PFSK-1 (cell line): ENCODE measurements around the gene BRF1.

Experiments
- FOXP2 ChIP-seq: optimal IDR thresholded peaks from 2 replicates; pipeline ENCODE3; 2011; ENCODE audit warnings: borderline replicate concordance, control low read depth, inconsistent platforms; ENCODE audit not compliant: insufficient read depth; ENCODE audit errors: extremely low read length, extremely low read depth
- POLR2AphosphoS5 ChIP-seq: IDR thresholded peaks from 2 replicates; pipeline ENCODE4 v1.6.1; 2012; ENCODE audit warnings: low read depth, mild to moderate bottlenecking, control low read depth, low read length, moderate library complexity
- TAF1 ChIP-seq: IDR thresholded peaks from 2 replicates; pipeline ENCODE4 v1.6.1; 2012; ENCODE audit warnings: low read length, control low read depth, borderline replicate concordance; ENCODE audit not compliant: insufficient read depth
- TF ChIP-seq, protein P1 (sequence below), 2 experiments: IDR thresholded peaks; 2 replicates each; pipeline versions ENCODE4 v1.6.1 to v1.8.0; 2011 to 2012; ENCODE audit warnings: low read depth in 2 of 2, low read length in 2 of 2, control low read depth in 1 of 2, inconsistent platforms in 1 of 2, mild to moderate bottlenecking in 1 of 2, moderate library complexity in 1 of 2; ENCODE audit not compliant: insufficient read depth in 1 of 2

DNA sequence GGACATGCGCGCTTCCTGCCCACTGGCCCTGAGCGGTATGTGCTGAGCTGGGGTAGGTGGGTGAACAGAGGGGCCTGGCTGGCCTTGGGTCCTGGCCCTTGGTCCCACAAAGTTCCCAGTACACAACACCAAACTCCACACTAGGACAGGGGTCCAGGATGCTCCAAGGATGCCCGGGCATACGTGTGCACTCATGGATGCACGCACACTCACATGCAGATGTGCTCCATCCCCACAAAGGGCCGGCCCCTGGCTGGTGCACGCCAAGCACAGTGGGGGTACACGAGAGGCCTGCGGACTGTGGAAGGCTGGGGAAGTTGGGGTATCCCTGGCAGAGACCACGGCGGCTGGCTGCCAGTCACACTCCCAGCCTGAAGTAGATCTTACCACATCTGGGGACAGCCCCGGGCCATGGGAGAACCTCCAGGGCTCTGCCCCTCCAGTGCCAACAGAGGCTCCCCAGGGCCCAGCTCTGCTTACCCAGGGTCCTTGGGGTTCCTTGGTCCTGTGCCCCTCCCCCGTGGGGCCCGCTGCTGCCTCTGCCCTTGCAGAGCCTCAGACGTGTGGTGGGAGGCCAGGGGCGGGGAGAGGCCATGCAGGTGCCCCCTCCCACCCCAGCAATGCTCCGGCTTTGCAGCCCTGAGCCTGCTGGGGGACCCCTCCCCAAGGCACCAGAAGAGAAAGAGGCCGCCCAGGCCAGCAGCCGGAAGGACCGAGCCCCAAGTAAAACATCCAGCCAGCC, 95.7 kb downstream of the BRF1 start:
- TF ChIP-seq TAF1 (no peak), POLR2AphosphoS5 (no peak), FOXP2 (no peak)
- TF ChIP-seq, protein P1, sequence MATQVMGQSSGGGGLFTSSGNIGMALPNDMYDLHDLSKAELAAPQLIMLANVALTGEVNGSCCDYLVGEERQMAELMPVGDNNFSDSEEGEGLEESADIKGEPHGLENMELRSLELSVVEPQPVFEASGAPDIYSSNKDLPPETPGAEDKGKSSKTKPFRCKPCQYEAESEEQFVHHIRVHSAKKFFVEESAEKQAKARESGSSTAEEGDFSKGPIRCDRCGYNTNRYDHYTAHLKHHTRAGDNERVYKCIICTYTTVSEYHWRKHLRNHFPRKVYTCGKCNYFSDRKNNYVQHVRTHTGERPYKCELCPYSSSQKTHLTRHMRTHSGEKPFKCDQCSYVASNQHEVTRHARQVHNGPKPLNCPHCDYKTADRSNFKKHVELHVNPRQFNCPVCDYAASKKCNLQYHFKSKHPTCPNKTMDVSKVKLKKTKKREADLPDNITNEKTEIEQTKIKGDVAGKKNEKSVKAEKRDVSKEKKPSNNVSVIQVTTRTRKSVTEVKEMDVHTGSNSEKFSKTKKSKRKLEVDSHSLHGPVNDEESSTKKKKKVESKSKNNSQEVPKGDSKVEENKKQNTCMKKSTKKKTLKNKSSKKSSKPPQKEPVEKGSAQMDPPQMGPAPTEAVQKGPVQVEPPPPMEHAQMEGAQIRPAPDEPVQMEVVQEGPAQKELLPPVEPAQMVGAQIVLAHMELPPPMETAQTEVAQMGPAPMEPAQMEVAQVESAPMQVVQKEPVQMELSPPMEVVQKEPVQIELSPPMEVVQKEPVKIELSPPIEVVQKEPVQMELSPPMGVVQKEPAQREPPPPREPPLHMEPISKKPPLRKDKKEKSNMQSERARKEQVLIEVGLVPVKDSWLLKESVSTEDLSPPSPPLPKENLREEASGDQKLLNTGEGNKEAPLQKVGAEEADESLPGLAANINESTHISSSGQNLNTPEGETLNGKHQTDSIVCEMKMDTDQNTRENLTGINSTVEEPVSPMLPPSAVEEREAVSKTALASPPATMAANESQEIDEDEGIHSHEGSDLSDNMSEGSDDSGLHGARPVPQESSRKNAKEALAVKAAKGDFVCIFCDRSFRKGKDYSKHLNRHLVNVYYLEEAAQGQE (IDR thresholded peaks at IDR 0.05; ENCODE audit: insufficient read depth in 1 of 2, low read depth in 2 of 2, low read length in 2 of 2): no peak
